Liver (tissue), 3 donors: ENCODE results near the gene TRERF1.

Source experiments
- GABPA ChIP-seq, 2 donors: IDR thresholded peaks in 1 of 2; conservative IDR thresholded peaks in 1 of 2; 2 replicates each; pipeline ENCODE4 v1.6.1; 2016; ENCODE audit warnings: antibody characterized with exemption in 2 of 2, mild to moderate bottlenecking in 1 of 2, moderate library complexity in 1 of 2
- RAD21 ChIP-seq, 2 donors: IDR thresholded peaks; 2 replicates each; pipeline ENCODE4 v1.6.1; 2016; ENCODE audit warnings: antibody characterized with exemption in 2 of 2, mild to moderate bottlenecking in 2 of 2
- YY1 ChIP-seq: IDR thresholded peaks from 2 replicates; pipeline ENCODE4 v1.6.1; 2016; ENCODE audit warnings: antibody characterized with exemption, mild to moderate bottlenecking
- TF ChIP-seq, protein P1 (sequence below): fragments of 150-350 bp; IDR thresholded peaks from 2 replicates; pipeline ENCODE4 v1.5.1; 2017; ENCODE audit warnings: improper control_type of control experiment, low read depth, low read length; ENCODE audit not compliant: missing input control
- TF ChIP-seq, protein P2 (sequence below): IDR thresholded peaks from 2 replicates; pipeline ENCODE4 v1.6.1; 2016; ENCODE audit warnings: antibody characterized with exemption
- TF ChIP-seq, protein P3 (sequence below): IDR thresholded peaks from 2 replicates; pipeline ENCODE4 v1.6.1; 2016; ENCODE audit warnings: antibody characterized with exemption, mild to moderate bottlenecking
- donor health status: healthy.
- donor health status: healthy.

DNA sequence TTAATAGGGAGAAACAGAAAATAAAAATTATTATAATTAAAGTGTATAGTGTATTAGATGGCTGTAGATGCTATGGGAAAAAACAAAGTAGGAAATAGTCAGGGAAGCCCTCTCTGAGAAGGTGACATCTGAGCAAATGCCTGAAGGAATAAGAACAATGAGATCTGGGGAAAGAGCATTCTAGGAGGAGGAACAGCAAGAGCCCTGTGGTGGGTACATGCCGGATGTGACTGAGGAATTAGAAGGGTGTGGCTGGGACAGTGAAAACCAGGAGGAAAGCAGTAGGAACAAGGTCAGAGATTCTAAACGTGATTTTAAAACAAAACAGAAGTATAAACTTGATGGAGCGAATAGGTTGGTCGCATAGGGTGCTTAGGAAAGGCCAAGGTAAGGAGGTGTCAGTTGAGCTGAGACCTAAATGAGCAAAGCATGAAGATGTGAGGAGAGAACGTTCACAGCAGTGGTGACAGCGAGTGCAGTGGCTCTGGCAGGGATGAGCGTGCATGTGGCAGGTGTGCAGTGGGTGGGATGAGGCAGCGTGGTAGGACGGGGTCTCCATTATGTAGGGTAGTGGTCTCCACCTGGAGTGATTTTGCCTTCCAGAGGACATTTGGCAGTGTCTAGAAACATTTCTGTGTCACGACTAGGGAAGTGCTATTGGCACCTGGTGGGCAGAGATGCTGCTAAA lies 137.0 kb downstream of the TRERF1 start:
- TF ChIP-seq, protein P1, sequence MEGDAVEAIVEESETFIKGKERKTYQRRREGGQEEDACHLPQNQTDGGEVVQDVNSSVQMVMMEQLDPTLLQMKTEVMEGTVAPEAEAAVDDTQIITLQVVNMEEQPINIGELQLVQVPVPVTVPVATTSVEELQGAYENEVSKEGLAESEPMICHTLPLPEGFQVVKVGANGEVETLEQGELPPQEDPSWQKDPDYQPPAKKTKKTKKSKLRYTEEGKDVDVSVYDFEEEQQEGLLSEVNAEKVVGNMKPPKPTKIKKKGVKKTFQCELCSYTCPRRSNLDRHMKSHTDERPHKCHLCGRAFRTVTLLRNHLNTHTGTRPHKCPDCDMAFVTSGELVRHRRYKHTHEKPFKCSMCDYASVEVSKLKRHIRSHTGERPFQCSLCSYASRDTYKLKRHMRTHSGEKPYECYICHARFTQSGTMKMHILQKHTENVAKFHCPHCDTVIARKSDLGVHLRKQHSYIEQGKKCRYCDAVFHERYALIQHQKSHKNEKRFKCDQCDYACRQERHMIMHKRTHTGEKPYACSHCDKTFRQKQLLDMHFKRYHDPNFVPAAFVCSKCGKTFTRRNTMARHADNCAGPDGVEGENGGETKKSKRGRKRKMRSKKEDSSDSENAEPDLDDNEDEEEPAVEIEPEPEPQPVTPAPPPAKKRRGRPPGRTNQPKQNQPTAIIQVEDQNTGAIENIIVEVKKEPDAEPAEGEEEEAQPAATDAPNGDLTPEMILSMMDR, result no peak
- TF ChIP-seq, protein P2, sequence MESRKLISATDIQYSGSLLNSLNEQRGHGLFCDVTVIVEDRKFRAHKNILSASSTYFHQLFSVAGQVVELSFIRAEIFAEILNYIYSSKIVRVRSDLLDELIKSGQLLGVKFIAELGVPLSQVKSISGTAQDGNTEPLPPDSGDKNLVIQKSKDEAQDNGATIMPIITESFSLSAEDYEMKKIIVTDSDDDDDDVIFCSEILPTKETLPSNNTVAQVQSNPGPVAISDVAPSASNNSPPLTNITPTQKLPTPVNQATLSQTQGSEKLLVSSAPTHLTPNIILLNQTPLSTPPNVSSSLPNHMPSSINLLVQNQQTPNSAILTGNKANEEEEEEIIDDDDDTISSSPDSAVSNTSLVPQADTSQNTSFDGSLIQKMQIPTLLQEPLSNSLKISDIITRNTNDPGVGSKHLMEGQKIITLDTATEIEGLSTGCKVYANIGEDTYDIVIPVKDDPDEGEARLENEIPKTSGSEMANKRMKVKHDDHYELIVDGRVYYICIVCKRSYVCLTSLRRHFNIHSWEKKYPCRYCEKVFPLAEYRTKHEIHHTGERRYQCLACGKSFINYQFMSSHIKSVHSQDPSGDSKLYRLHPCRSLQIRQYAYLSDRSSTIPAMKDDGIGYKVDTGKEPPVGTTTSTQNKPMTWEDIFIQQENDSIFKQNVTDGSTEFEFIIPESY, result no peak
- TF ChIP-seq RAD21 (IDR thresholded peaks at IDR 0.05), result no peak
- TF ChIP-seq, protein P3, sequence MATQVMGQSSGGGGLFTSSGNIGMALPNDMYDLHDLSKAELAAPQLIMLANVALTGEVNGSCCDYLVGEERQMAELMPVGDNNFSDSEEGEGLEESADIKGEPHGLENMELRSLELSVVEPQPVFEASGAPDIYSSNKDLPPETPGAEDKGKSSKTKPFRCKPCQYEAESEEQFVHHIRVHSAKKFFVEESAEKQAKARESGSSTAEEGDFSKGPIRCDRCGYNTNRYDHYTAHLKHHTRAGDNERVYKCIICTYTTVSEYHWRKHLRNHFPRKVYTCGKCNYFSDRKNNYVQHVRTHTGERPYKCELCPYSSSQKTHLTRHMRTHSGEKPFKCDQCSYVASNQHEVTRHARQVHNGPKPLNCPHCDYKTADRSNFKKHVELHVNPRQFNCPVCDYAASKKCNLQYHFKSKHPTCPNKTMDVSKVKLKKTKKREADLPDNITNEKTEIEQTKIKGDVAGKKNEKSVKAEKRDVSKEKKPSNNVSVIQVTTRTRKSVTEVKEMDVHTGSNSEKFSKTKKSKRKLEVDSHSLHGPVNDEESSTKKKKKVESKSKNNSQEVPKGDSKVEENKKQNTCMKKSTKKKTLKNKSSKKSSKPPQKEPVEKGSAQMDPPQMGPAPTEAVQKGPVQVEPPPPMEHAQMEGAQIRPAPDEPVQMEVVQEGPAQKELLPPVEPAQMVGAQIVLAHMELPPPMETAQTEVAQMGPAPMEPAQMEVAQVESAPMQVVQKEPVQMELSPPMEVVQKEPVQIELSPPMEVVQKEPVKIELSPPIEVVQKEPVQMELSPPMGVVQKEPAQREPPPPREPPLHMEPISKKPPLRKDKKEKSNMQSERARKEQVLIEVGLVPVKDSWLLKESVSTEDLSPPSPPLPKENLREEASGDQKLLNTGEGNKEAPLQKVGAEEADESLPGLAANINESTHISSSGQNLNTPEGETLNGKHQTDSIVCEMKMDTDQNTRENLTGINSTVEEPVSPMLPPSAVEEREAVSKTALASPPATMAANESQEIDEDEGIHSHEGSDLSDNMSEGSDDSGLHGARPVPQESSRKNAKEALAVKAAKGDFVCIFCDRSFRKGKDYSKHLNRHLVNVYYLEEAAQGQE, result no peak
- TF ChIP-seq YY1, result no peak
- TF ChIP-seq GABPA (IDR thresholded peaks at IDR 0.05 in 1 of 2, conservative IDR thresholded peaks at IDR 0.05 in 1 of 2), result no peak
